Ishikawa (cell line): ENCODE data around the gene ATL3.

ENCODE experiments used
- CEBPB ChIP-seq: IDR thresholded peaks from 2 replicates; pipeline ENCODE4 v1.6.1; 2012
- CREB1 ChIP-seq: IDR thresholded peaks from 2 replicates; pipeline ENCODE4 v1.6.1; 2012; ENCODE audit warnings: low read depth
- EGR1 ChIP-seq: IDR thresholded peaks from 2 replicates; pipeline ENCODE4 v1.6.1; 2012
- EP300 ChIP-seq: IDR thresholded peaks from 2 replicates; pipeline ENCODE4 v1.6.1; 2012; ENCODE audit warnings: borderline replicate concordance
- FOXM1 ChIP-seq: IDR thresholded peaks from 2 replicates; pipeline ENCODE4 v1.6.1; 2012; ENCODE audit warnings: low read depth, borderline replicate concordance
- NFIC ChIP-seq: IDR thresholded peaks from 2 replicates; pipeline ENCODE4 v1.6.1; 2012
- RAD21 ChIP-seq: IDR thresholded peaks from 2 replicates; pipeline ENCODE4 v1.6.1; 2012; ENCODE audit warnings: low read depth
- TAF1 ChIP-seq: IDR thresholded peaks from 2 replicates; pipeline ENCODE4 v1.6.1; 2012; ENCODE audit warnings: low read depth, mild to moderate bottlenecking
- TCF12 ChIP-seq: IDR thresholded peaks from 2 replicates; pipeline ENCODE4 v1.6.1; 2012; ENCODE audit warnings: low read depth
- TEAD4 ChIP-seq: IDR thresholded peaks from 2 replicates; pipeline ENCODE4 v1.6.1; 2012
- USF1 ChIP-seq: IDR thresholded peaks from 2 replicates; pipeline ENCODE4 v1.6.1; 2012
- YY1 ChIP-seq: IDR thresholded peaks from 2 replicates; pipeline ENCODE4 v1.6.1; 2012; ENCODE audit warnings: low read depth
- ZBTB7A ChIP-seq: IDR thresholded peaks from 2 replicates; pipeline ENCODE4 v1.6.1; 2012; ENCODE audit warnings: low read depth
- TF ChIP-seq, protein P1 (sequence below): IDR thresholded peaks from 2 replicates; pipeline ENCODE4 v1.6.1; 2012; ENCODE audit warnings: low read depth, mild to moderate bottlenecking
- TF ChIP-seq, protein P2 (sequence below): IDR thresholded peaks from 2 replicates; pipeline ENCODE4 v1.6.1; 2012

The ATL3 gene

DNA sequence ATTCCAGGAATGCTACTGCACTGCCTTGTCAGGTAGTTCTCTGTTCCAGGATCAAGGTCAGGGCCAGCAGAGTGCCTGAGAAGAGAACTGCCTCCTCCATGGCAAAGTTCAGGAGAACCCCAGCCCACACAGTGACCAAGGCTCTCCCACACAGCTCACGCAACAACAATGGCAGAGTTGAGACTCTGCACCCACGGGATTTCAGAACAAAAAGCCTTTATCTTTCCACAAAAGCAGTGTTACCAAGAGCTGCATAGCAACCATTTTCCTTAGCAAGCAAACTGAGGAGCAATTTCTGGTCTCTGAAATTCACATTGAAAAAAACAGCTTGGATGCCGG lies 68.0 kb downstream of the ATL3 start:
- no peak for TF ChIP-seq RAD21
- no peak for TF ChIP-seq EP300
- TF ChIP-seq USF1: no peak
- TF ChIP-seq NFIC: no peak
- no peak for TF ChIP-seq TEAD4
- TF ChIP-seq EGR1: no peak
- no peak for TF ChIP-seq YY1
- TF ChIP-seq, protein P1, sequence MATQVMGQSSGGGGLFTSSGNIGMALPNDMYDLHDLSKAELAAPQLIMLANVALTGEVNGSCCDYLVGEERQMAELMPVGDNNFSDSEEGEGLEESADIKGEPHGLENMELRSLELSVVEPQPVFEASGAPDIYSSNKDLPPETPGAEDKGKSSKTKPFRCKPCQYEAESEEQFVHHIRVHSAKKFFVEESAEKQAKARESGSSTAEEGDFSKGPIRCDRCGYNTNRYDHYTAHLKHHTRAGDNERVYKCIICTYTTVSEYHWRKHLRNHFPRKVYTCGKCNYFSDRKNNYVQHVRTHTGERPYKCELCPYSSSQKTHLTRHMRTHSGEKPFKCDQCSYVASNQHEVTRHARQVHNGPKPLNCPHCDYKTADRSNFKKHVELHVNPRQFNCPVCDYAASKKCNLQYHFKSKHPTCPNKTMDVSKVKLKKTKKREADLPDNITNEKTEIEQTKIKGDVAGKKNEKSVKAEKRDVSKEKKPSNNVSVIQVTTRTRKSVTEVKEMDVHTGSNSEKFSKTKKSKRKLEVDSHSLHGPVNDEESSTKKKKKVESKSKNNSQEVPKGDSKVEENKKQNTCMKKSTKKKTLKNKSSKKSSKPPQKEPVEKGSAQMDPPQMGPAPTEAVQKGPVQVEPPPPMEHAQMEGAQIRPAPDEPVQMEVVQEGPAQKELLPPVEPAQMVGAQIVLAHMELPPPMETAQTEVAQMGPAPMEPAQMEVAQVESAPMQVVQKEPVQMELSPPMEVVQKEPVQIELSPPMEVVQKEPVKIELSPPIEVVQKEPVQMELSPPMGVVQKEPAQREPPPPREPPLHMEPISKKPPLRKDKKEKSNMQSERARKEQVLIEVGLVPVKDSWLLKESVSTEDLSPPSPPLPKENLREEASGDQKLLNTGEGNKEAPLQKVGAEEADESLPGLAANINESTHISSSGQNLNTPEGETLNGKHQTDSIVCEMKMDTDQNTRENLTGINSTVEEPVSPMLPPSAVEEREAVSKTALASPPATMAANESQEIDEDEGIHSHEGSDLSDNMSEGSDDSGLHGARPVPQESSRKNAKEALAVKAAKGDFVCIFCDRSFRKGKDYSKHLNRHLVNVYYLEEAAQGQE: no peak
- no peak for TF ChIP-seq CEBPB
- no peak for TF ChIP-seq TAF1
- TF ChIP-seq, protein P2, sequence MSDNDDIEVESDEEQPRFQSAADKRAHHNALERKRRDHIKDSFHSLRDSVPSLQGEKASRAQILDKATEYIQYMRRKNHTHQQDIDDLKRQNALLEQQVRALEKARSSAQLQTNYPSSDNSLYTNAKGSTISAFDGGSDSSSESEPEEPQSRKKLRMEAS: no peak
- no peak for TF ChIP-seq FOXM1
- no peak for TF ChIP-seq ZBTB7A
- no peak for TF ChIP-seq CREB1
- TF ChIP-seq TCF12: no peak

DNA sequence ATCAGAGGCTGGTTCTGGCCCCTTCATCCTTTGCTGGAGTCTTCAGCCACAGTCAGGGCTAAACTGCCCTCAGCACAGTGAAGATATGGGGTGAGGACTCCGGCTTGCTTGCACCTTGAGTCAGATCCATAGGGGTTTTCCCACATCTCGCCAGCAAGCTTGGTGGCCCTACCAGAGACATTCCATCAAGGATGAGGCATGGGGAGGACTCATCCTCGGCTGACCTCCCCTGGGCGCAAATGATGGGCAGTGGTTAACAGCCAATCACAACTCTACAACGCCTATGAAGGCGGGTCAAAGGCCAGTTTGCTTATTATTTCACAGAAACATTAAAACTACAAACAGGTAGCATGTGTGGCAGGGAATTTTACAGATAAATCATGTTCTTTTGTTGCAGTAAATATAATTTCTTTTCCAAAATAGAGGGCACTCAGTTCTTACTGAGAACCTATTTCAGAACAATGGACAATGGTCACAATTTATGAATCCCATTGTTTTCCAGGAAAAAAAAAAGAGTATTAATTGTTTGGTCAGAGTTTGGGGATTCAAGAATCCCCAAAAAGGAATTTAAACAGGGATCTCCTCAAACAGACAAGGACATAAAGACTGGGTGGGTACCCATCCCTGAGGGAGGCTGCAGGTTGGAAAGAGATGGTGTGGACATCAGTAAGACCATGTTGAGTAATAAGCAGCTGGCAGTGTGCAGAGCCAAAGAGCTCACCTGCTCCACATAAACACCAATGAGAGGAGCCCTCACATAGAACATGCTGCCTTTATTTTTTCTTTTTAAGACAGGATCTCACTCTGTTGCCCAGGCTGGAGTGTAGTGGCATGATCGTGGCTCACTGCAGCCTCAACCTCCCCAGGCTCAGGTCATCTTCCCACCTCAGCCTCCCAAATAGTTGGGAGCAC lies 71.7 kb downstream of the ATL3 start:
- TF ChIP-seq TCF12 (no peak), NFIC (no peak), TEAD4 (no peak), EGR1 (no peak), CEBPB (no peak), USF1 (no peak), EP300 (no peak), CREB1 (no peak), YY1 (no peak), RAD21 (no peak), FOXM1 (no peak), ZBTB7A (no peak), TAF1 (no peak)
- TF ChIP-seq, protein P1: no peak
- TF ChIP-seq, protein P2: no peak

DNA sequence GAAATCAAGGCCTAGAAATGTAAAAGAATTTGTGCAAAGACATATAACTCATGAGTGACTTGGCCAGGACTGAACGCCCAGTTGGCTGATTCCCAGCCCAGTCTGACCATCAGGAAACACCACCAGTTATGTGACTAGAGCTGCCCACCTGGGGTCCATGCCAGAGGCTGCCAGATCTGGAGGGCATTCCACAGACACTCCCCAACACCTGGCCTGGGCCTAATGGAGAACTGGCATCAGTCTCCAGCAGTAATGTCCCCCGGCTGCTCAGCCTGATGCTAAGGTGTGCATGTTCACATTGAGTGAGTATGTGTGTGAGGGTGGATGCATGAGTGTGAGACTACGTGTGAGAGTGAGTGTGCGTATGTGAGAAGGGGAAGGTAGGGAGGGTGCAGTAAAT lies 72.6 kb downstream of the ATL3 start:
- no peak for TF ChIP-seq CREB1
- TF ChIP-seq, protein P2: no peak
- no peak for TF ChIP-seq TEAD4

- TF ChIP-seq FOXM1: no peak
- TF ChIP-seq EP300: no peak
- TF ChIP-seq, protein P1: no peak
- no peak for TF ChIP-seq EGR1
- TF ChIP-seq ZBTB7A: no peak
- no peak for TF ChIP-seq NFIC
- TF ChIP-seq CREB1: no peak
Measured at GRCh38 chr11:63595296-63595695, 75.9 kb downstream of the ATL3 start.
